ENCODE data around the gene NGF.
"Not testable (repeated sequence)": the region's sequence is repeated elsewhere in the genome, so short reads cannot be mapped to it uniquely, and the experiment has no call there.

The NGF gene

DNA sequence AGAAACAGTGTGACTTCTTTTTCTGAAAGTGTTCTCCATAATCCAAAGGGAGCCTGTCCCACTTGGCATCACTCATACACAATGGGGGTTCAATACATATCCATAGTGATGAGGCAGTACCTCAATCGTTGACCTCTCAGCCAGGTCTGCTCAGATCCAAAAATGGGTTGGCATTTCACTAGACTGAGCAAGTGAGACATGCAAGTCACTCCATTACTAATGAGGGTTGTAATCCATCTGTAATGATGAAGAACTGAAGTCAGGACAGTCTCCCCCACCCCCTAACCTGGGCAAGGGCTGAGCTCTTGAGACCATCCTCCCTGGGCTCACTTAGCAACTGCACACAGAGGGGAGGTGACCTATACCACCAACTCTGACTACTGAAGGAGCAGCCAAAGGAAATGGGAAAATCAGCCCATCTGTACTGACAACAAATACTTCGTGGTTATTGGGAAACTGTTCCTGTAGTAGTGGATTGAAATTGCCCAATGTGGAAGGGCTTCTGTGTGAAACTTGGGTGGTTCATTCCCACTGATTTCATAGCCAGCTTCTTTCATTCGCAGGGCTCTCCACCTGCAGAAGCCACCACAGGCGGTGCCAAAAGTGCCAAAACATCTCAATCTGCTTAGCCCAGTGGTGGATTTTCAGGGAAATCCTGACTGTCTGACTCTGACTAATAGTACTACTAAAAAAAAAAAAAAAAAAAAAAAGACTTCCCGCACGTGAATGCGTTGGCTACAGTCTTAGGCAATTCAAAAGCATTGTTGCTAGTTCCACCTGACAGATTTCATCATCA is 5.0 kb downstream of the NGF start:
- DNase-seq: no peak

DNA sequence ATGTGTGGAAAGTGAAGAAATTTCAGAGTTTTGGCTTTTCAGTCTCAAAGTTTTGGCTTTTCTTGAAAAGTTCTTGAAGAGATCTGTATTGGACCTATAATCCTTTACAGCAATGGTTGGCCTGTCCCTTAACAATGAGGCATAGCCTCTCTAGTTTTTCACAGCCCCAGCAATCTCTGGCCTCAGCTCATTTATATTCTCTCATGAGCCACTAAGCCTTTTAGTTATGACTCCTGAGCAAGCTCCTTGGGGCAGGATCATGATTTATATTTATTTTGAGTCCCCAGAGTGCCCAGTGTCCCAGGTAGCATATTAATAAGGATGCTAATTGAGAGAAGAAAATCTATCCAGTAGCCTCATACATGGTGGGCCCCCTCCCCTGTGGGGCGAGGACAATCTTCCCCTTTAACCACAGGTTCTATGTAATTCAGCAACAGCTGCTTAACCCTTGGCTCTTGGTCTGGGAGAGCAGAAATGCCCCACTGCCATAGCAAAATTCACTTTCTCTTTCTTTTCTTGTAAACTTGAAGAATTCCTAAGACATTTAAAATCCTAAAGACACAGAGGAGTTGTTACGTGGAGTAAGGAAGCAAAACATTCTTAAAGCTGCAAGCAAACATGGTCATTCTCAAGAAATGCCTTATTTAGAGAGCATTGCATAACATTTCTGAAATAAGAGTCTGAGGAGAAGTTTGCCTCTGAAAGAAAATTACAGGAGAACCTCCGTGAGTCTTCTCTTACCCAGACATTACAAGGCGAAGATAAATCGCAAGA is 6.3 kb downstream of the NGF start:
- DNase-seq: no peak

DNA sequence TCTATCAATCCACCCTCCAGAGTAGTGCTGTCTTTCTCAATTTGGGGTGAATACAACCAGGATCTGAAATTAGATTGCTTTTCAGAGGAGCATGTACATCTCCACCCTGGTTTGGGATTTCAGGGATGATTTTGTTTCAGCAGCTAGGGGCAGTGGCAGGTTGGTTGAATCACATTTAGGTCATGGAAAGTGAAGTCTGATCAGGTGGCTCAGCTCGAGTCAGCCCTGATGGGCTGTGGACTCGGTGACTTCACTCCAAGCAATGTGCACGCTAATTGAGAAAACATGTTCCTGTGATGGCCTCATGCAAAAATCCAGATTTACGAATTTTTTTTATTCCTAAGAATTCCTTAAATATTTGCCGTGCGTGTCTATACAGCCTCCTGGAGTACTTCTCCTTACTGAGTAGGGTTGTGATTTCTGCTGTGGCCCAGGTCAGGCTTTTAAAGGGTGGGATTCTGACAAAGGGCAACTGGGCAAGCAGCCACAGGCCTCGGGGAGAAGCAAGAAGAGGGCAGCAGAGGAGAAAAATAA is 7.5 kb downstream of the NGF start:
- no peak for DNase-seq

DNA sequence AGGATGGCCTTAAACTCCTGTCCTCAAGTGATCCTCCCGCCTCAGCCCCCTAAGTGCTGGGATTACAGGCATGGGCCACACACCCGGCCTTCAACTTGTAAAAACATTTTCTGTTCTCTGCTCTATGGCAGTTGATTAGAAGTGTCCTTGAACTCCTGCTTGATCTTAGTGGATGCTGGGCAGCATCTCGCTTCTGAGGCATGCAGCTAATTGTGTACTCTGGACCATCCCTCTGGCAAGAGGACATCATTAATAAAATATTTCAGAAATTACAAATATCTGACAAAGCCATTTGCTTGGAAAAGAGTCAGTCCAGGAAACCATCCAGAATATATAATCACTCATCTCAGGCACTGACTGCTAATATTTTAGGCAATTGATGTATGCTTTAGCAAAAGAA is 8.1 kb downstream of the NGF start:
- DNase-seq: no peak

DNA sequence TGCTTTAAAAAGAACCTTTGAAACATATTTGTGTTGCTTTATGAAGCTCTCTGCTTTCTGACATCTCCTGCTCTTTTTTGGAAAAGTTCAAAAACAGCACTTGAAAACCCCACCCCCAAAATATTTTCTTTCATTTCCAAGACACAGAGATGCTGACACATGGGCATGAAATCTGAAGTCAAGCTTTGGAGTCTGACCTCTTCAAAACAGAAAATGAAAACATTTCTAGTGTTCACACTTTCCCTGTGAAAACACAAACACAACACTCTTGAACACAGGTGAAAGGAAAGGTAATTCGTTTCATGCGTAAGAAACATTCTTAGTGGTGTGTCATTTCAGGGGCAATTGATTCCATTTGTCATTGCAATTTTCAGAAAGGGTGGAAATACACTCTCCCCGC is 10.8 kb downstream of the NGF start:
- DNase-seq: no peak

DNA sequence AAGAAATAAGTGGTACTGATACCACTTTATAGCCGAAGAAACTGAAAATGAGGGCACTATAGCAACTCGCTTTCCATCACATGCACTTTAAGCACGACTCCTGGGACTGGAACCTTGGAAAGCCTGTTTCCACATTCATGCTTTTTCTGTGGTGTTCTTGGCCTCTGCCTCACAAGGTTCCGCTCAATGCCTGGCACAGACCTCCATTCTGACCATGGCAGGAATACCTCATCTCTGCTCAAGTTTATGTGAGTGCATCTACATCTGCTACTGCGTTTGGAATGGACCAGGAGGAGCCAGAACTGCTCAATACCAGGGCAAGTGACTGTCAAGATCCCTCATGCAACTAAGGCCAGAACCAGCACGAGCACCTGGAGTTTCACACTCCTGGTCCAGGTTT is 11.6 kb downstream of the NGF start:
- DNase-seq: no peak

DNA sequence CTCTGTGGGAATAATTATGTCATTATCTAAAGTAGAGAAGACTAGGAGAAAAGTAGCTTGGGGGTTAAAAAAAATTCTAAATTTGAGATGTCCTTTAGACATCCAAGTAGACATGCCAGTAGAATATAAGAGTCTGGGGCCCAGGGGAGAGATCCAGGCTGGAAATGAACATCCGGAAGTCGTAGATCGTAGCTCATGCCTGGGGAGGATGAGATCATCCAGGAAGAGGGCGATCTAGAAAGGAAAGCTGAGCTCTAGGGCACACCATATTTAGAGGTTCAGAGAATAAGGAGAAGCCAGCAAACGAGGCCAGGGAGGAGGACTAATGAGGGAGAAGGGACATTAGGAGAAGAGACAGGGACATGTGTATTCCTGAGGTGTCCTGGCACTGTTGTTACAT is 12.2 kb downstream of the NGF start:
- no peak for DNase-seq

DNA sequence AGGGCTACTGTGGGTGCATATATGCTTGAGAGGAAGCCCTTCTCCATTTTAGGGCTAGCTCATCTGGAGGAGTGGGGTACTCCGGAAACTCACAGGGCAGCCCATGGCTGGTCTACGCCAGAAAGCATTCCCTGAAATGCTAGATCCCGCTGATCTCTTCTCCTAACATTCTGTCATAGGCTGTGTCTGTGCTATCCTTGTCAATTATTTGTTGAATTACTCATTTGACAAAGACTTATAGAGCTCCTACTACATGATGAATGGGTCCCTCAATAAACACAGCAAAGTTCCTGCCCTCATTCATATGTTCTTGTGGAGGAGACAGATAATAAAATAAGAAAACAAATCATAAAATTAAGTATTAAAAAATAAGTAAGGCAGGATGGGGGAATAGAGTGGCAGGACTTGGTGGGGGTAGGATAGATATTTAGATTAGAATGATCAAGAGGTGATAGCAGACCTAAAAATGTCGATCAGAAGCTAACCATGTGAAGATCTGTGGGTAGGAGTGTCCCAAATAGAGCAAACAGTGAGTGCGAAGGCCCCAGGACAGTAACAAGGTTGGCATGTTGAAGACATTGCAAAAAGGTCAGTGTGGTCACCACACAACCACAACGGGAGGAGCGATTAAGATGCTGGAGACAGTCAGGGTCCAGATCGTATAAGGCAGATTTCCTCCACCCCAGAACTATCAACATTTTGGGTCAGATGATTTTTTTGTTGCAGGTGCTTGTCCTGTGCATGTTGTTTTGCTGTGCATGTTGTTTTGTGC is 13.2 kb downstream of the NGF start:
- no peak for DNase-seq

DNA sequence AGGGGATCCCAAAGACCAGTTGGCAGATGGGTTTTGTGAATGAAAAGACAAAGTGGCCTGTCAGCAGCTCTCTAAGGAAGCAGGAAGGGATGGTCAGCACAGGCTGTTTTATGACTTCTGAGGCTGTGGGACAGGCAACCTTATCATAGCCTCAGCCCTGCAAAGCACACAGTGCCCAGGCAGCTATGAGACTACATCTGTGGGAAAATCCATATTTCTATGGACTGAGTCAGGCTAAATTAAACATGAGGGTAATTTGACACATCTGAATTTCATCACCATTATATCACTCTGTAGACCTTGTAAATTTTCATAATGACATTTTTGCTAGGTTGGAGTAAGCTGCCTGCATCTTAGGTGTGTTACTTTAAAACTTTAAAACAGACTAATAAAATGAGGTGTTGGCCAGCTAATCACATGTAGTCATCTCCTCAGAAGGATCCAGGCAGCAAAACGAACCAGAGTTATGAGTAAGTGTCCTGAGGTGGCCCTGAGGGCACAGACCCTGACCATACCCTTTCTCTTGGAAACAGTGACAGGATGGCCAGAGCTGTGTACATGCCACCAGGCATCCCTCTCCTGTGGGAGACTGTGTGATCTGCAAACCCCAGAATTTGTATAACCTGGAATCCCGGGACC is 14.6 kb downstream of the NGF start:
- DNase-seq: no peak

DNA sequence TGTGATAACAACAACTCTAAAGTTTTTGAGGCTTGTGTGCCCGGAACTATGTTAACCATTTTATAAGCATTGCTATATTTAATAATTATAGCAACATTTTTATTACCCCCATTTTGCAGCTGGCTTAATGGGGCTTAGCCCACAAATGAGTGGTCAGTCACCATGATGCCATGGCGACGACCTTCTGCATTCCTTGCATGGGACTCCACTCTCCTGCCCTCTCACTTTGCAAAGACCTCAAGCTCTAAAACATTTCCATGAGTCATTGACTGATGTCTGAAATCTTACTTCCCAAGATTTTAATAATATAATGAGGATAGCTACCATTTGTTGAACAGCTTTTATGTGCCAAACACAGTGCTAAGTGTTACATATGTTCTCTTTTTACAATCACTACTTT is 15.4 kb downstream of the NGF start:
- no peak for DNase-seq

DNA sequence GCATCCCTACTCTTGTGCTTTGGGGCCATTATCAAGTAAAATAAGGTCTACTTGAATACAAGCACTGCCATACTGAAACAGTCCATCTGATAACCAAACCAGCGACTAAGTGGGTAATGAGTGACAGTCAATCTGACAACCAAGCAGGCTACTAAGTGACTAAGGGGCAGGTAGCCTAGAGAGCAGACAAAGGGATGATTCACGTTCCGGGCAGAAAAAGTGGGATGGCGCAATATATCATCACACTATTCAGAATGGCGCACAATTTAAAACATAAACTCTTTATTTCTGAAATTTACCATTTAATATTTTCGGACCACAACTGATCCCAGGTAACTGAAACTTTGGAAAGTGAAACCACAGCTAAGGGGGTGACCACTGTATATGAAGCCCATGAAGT is 17.7 kb downstream of the NGF start:
- no peak for DNase-seq

DNA sequence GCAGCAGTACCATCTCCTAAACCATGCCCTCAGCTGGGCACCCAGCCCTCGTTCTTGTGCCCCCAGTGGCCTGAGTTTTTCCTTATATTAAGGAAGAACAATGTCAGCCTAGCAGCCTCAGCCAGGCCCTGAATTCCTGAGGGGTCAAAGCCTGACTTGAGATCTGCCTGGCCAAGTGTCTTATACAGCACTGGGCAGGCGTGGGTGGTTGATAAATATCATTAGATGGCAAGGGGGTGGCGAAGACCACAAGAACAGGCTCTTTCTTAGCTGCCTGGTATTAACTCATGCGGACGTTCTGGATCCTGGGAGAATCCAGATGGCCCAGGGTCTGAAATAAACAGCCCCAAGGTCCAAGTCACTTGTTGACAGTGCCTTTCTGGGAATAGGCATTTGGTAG is 18.3 kb downstream of the NGF start:
- no peak for DNase-seq

DNA sequence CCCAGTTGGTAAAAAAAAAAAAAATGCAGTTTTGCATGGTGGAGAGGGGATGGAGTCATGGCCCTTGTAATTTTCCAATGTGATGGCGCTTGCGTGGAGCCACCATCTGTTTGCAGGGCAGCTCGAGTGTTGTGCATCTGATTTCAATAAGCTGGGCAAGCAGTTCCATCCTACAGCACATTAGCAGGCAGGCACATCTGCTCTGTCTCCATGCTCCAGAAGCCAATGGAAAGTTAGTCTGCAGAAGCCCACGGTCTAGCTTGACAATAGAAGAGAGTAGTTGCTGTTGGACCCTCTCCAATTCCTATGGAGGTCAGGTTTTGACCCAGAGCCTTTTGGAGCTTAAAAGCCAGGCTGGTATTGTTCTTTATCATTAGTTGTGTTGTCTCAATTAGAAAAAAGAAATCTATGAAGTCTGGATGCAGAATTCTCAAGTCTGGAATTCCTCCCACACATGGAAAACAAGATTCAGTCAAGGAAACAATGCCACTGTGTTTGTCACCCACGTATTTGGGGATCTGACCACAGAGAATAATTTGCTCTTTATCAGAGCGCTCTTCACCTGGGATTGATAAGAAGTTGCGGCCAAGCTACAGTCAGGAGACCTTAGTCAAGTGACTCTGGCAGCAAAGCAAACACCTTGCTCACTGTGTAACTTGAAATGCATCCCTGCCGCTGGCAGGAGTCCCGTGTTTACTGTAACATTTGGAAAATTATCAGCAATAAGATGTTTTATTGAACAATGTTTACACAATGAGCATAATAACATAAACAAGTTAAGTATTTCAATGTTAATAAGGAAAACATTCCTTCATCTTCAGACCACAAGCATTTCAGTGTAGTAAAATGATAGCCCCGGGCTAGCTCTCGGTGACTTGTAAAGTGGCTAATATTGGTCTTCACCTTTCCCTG is 20.7 kb downstream of the NGF start:
- DNase-seq: no peak

DNA sequence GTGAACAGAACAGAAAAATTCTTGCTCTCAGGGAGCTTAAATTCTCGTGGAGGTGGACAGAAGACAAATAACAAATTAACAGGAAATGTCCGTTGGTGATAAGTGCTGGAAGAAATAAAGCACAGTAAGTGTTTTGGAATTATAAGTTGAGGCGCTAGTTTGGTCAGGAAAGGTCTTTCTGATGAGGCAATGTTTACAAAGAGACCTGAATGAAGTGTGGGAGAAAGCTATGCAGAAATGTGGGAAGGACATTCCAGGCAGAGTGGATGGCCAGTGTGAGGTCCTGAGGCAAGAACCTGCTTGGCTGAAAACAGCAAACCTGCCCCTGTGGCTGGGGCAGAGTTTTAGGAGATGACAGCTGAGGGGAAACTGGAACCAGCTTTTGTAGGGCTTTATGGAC is 23.3 kb downstream of the NGF start:
- no peak for DNase-seq

DNA sequence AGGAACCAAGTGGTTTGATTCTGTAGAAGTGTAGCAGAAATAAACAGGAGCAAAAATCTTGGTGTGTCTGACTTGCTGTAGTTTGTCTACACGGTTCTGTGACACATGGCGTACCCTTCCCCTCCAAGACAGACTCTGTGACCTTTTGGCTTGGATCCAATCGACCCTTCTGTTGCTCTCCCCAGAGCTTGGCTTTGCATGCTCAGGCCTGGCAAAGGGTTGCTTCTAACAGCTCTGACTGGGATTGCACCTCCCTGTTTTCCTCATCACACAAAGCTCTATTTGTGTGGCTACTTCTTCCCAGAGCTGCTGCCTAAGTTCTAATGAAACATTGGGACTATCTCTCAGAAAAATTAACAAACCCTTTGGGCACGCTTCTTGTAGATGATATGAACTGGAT is 24.0 kb downstream of the NGF start:
- DNase-seq: no peak

DNA sequence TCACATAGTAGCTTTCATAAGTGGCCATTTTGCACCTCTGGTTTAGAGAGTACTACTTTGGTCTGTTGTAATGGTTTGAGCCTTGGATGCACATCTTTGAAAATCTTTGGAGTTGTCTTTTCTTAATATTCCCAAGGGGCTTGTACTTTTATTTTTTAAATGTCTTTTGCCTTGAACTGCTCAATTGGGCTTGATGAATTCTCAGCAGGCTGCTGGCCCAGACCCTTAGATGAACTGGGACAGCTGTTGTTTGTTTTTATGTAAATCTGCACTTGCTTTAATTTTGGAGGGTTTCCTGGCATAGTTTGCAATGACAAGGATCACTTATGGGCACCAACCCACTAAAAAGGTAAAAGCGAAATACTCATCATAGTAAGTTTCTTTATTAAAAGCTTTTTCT is 24.9 kb downstream of the NGF start:
- no peak for DNase-seq

DNA sequence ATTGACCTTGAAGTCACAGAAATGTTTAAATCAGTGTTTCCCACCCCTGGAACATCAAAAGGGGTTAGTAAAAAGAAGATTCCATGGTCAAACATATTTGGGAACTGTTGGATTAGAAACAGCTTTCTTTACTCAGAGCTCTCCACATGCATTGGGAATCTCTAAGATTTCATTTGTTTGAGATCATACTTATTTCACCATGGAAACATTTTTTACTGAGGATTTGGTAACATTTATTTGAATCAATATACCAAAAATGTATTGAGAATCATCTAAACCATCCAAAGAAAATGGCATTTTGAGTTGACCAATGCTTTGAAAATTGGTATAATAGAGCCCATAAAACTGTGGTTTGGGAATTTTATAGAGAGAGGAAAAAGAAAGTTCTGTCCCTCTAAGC is 25.3 kb downstream of the NGF start:
- DNase-seq: no peak

DNA sequence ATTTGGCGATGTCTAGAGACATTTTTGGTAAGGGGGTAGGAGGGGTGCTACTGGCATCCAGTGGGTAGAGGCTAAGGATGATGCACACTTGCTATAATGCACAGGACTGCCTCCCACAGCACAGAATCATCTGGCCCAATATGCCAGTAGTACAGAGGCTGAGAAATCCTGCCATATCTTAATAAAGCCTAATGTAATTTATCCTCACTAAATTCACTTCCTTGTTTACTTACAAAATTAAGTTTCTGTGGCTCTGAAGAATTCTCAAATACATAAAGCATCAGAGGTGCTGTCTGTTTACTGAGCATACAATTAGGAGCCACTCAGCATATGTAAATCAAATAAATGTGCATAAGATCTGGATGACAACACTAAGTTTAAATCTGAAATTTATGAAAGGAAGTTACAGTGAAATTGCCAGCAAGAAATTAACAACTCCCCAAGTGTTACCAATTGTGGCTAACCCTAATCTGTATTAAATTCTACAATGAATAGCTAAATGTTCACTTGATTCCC is 26.5 kb downstream of the NGF start:
- no peak for DNase-seq

DNA sequence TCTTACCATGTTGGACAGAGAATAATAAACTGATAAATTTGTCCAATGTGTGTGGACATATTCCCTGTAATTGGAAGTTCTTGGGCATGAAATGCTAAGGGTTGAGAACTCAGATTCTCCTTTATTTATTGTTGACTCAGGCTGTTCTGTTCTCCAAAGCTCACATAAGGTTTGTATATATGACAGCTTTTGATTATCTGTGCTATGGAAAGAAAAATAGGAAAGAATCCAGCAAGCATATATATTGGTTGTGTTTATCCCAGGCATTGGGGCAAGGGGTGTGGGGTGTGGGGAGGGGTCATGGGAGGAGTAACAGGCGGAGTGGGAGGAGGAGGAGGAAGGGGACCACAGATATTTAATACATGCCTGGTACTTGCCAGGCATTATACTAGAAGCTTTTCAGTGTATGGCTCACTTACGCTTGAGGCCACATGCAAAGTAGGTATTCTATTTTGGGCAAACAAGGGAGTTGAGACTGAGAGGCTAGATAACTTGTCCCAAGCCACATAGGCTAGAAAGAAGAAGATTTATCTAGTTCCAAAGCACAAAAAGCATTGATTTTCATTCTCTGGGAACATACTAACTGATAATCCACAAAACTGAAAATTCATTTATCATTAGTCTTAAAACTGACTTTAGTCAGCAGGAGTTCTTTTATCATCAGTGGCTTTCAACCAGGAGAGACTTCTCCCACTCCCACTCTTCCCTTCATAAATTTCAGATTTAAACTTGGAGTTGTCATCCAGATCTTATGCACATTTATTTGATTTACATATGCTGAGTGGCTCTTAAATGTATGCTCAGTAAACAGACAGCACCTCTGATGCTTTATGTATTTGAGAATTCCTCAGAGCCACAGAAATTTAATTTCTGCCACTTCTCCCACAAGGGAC is 27.2 kb downstream of the NGF start:
- DNase-seq: no peak

DNA sequence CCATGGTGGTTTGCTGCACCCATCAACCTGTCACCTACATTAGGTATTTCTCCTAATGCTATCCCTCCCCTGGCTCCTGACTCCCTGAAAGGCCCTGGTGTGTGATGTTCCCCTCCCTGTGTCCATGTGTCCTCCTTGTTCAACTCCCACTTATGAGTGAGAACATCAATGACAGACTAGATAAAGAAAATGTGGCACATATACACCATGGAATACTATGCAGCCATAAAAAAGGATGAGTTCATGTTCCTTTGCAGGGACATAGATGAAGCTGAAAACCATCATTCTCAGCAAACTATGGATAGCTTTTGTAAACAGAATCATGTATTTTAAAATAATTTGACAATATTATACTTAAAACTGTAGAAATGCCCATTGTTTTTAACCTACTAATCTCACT is 28.5 kb downstream of the NGF start:
- not testable (repeated sequence) for DNase-seq

DNA sequence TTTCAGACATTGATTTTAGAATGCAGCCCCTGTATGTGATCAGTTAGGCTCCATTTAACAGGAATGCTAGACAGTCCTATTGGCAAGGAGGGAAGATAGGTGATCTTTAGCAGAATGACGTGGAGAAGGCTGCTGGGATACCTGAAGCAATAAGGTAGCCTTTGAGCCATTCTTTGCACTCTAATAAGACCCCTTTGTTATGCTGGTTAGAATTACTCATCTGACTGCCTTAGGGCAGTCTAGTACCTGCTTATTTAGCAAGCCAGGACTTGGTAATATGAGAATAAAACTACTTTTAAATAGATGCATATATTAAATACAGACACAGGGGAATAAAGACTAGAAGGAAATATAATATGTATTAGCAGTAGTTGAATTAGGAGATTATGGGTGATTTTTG is 29.1 kb downstream of the NGF start:
- no peak for DNase-seq

All from NCI-H1694 treated with DMSO at 0.1 percent for 48 hours (cell line).